Erythroblast (primary cell): ENCODE data around the gene LRRC49.
A peak's percentile ranks its signal among the peaks of the same experiment; 100 is the strongest.
"Not testable (repeated sequence)": the region's sequence is repeated elsewhere in the genome, so short reads cannot be mapped to it uniquely, and the experiment has no call there.

ENCODE experiments used
- DNase-seq, 2 experiments: peaks; one replicate each; lab custom pipeline; 2025; lab: John Stamatoyannopoulos, UW
- GATA1 ChIP-seq: IDR thresholded peaks from 2 replicates; pipeline ENCODE4 v1.6.1; 2011; ENCODE audit warnings: low read depth, mild to moderate bottlenecking, control low read depth, low read length, moderate library complexity
- POLR2A ChIP-seq: IDR thresholded peaks from 2 replicates; pipeline ENCODE4 v1.6.1; 2011; ENCODE audit warnings: mild to moderate bottlenecking, low read length

LRRC49 gene

GRCh38 chr15:70857562-70858285 is 34.9 kb upstream of the LRRC49 start:
- TF ChIP-seq GATA1 (no peak), POLR2A (no peak)
- peak in 1 of 2 experiments; percentile 8 for DNase-seq

DNA sequence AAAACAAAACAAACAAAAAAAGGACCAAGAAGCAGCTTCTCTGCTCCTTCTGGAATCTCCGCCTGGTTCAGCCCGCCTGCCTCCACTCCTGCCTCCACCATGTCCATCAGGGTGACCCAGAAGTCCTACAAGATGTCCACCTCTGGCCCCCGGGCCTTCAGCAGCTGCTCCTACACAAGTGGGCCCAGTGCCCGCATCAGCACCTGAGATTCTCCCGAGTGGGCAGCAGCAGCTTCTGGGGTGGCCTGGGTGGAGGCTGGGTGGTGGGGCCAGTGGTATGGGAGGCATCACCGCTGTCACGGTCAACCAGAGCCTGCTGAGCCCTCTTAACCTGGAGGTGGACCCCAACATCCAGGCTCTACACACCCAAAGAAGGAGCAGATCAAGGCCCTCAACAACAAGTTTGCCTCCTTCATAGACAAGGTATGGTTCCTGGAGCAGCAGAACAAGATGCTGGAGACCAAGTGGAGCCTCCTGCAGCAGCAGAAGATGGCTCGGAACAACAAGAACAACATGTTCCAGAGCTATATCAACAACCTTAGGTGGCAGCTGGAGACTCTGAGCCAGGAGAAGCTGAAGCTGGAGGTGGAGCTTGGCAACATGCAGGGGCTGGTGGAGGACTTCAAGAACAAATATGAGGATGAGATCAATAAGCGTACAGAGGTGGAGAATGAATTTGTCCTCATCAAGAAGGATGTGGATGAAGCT is 33.9 kb upstream of the LRRC49 start:
- DNase-seq, result not testable (repeated sequence)

DNA sequence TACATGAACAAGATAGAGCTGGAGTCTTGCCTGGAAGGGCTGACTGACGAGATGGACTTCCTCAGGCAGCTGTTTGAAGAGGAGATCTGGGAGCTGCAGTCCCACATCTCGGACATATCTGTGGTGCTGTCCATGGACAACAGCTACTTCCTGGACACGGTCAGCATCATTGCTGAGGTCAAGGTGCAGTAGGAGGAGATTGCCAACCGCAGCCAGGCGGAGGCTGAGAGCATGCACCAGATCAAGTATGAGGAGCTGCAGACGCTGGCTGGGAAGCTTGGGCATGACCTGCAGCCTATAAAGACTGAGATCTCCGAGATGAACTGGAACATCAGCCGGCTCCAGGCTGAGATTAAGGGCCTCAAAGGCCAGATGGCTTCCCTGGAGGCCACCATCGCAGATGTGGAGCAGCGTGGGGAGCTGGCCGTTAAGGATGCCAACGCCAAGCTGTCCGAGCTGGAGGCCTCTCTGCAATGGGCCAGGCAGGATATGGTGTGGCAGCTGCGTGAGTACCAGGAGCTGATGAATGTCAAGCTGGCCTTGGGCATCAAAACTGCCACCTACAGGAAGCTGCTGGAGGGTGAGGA is 33.2 kb upstream of the LRRC49 start:
- no peak for DNase-seq
- no peak for TF ChIP-seq GATA1
- TF ChIP-seq POLR2A, result no peak

GRCh38 chr15:70859998-70860397 is 32.6 kb upstream of the LRRC49 start:
- no peak for DNase-seq
- TF ChIP-seq GATA1 (no peak), POLR2A (no peak)

DNA sequence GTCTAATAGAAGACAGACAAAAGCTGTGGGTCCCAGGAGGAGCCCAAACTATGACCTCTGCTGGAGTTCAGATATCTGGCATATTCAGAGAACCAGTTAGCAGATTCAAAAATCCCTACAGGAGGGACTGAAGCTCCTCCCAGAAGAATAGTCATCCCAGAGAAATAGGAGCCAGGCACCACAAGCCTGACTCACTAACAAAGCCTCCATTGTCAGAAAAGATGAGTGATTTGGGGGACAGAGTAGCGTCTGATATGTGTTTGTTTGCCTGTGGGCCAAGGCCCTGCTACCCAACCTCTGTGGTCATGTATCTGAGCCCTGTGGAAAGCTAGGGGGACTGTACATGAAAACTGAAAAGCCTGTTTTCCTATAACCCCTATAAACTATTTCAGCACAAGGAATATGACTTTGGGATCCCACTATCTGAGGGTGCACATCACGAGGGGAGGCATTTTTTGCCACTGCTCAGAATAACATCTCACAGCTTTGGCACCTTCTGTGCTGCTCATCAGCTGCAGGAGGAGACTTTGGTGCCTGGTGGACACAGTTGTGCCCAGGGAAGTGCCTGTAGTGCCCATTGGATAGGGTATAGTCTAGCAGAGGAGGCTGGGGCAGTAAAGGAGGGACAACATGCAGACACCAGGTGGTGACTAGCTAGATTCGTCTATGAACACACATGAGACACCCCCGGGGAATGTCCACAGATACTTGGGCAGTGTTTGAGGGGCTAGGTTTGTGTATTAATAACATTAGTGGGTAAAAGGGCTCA is 29.0 kb upstream of the LRRC49 start:
- DNase-seq, result no peak
- TF ChIP-seq GATA1, result no peak
- no peak for TF ChIP-seq POLR2A

- TF ChIP-seq GATA1 (no peak), POLR2A (no peak)
- peak in 1 of 2 experiments; percentile 6 for DNase-seq
Observed at GRCh38 chr15:70866982-70867641, 25.5 kb upstream of the LRRC49 start.

- no peak for TF ChIP-seq POLR2A
- no peak for TF ChIP-seq GATA1
- DNase-seq, result no peak
Observed at GRCh38 chr15:70867911-70868467, 24.6 kb upstream of the LRRC49 start.

DNA sequence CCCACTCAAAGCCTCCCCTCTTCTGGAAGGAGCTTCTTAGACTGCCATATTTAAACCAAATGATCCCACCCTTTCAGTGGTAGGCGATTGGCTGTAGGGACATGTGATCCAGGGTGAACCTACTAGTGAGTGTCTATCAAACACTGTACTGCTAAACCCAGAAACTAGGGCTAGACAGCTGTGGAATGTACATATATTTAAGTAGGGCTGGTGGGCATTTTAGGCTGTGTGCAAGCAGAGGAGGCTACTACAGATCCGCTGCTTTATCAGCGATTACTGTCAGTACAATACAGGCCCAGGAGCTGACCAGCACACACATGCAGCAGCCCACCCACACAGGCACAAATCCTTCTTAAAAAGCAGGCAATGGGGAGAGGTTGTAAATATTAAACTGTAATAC is 23.3 kb upstream of the LRRC49 start:
- no peak for DNase-seq
- TF ChIP-seq GATA1 (no peak), POLR2A (no peak)

GRCh38 chr15:70870051-70870450 is 22.6 kb upstream of the LRRC49 start:
- no peak for DNase-seq
- TF ChIP-seq POLR2A (no peak), GATA1 (no peak)

GRCh38 chr15:70871490-70871889 is 21.1 kb upstream of the LRRC49 start:
- not testable (repeated sequence) for DNase-seq

GRCh38 chr15:70873232-70874054 is 19.2 kb upstream of the LRRC49 start:
- no peak for DNase-seq
- TF ChIP-seq POLR2A (no peak), GATA1 (no peak)

GRCh38 chr15:70875001-70875782 is 17.4 kb upstream of the LRRC49 start:
- TF ChIP-seq GATA1, result no peak
- no peak for TF ChIP-seq POLR2A
- no peak for DNase-seq
